HL-60/S4 treated with phorbol 12-myristate 13-acetate at 8.2 ng/mL for 4 days and 3 days (cell line): ENCODE results near the gene IYD.

Source experiments
- in situ Hi-C: fragments of 300-500 bp; cut with MboI; formaldehyde crosslinking; loops from 2 replicates; pipeline ENCODE4 v1.15.0; 2022; ENCODE audit warnings: low sequenced_read_pairs

Gene IYD

GRCh38 chr6:150368762-150369161 lies at the start of gene IYD:
TSS of gene IYD (plus strand) at chr6:150369012. CDS start at chr6:150369032, 20 bp downstream.
- in situ Hi-C loops, result no loop called here

- in situ Hi-C loops, result no loop called here
Measured at GRCh38 chr6:150319924-150320323, 48.9 kb upstream of the IYD start.

- in situ Hi-C loops, result no loop called here
Measured at GRCh38 chr6:150320442-150320841, 48.4 kb upstream of the IYD start.

DNA sequence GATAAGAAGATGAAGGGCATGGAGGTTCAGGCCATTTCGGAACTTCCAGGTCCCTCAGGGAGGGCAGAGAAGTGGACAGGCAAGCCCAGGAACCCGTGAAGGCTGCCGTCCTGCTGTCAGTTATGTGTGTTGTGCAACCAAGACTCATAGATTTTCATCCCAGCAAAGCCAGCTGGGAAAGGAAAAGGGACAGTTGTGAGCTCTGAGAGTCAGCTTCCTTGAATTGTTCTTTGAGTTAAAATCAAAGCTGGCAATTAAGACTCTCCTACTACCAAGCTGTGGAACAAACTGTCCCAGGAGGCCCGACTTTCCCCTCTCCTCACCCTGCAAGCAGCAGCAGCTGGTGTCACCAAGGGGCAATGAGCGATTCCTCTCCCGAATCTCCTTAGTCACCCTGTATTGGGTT lies 46.3 kb upstream of the IYD start:
- in situ Hi-C loops, result no loop called here

GRCh38 chr6:150323205-150323604 lies 45.6 kb upstream of the IYD start:
- in situ Hi-C loops, result no loop called here

DNA sequence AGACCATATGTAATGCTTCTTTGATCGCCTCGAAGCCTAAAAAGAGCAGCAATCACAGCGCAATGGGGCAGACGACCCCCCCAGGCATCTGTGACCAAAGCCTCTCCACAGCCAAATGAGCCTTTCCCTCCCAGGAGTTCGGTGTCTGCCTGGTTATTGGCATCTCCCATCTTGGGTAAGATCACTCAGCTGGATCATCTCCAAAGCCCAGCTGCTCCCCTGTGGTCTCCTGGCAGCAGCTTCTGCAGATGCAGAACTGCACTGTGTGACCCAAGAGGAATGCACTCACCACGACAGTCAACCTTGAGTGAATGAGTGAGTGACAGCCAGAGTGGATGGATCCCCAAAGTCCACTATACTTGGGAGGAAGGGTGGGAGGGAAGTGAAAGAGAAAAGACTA lies 44.8 kb upstream of the IYD start:
- in situ Hi-C loops, result no loop called here

- in situ Hi-C loops, result no loop called here
Measured at GRCh38 chr6:150325066-150325772, 43.6 kb upstream of the IYD start.

GRCh38 chr6:150327117-150327774 lies 41.6 kb upstream of the IYD start:
- in situ Hi-C loops, result no loop called here

- in situ Hi-C loops, result no loop called here
Measured at GRCh38 chr6:150328744-150329405, 39.9 kb upstream of the IYD start.

GRCh38 chr6:150331344-150331743 lies 37.5 kb upstream of the IYD start:
- in situ Hi-C loops, result loop anchor here (10.0 kb wide), 1 partner anchor 257 kb away; no protein-coding TSS in a partner anchor

GRCh38 chr6:150332939-150333584 lies 35.8 kb upstream of the IYD start:
- in situ Hi-C loops, result loop anchor here (10.0 kb wide), 1 partner anchor 258 kb away; no protein-coding TSS in a partner anchor

DNA sequence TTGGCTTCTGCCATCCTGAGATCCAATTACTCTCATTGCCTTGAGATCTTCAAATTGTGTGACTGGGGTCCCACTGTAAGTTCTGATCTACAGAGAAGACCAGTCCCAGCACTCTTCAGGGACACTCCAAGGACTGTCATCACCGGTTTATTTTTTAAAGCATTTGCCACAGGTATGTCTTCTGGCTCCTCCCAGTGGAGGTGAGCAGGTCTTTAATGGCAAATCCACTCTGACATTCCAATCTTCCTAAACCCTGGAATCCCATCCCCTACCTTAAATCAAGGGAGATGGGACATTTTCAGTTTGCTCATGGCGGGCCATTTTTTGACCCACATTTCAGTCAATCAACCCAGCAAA lies 35.2 kb upstream of the IYD start:
- in situ Hi-C loops, result loop anchor here (10.0 kb wide), 1 partner anchor 259 kb away; no protein-coding TSS in a partner anchor

GRCh38 chr6:150334790-150335783 lies 33.7 kb upstream of the IYD start:
- in situ Hi-C loops, result loop anchor here (10.0 kb wide), 1 partner anchor 260 kb away; no protein-coding TSS in a partner anchor

DNA sequence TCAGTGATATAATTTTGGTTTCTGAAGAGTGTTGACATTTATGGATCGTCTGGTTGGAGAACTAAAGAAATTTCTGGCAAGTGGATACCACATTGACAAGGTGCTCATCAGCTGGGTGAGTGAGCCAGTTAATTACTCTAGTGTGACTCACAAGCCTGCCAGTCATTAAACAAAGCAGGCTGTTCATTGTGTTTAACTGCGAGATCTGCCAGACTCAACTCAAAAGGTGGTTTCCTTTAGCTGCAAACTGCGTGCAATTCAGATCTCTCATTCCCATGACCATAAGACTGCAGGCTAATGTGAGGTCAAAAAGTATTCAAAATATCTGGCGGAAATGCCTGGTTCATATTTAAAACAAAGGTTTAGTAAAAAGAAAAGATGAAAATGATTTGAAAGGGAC lies 32.5 kb upstream of the IYD start:
- in situ Hi-C loops, result loop anchor here (10.0 kb wide), 1 partner anchor 261 kb away; no protein-coding TSS in a partner anchor

DNA sequence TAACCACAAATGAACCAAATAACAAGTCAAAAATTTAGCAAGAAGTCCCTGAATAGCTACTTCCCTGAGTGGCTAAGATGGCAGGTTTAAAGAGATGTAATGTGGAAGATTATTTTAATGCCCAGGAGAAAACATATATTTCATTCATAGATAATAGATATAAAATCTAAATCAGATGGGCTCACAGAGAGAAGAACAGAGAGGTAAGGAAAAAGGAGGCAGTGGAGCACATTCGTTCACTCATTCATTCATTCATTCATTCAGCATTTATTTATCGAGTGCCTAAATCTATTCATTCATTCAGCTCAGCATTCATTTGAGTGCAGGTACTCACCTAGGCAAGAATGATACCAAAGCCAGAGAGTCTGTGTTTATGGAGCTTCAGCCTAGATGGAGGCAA lies 32.1 kb upstream of the IYD start:
- in situ Hi-C loops, result loop anchor here (10.0 kb wide), 1 partner anchor 262 kb away; no protein-coding TSS in a partner anchor

GRCh38 chr6:150342126-150342525 lies 26.7 kb upstream of the IYD start:
- in situ Hi-C loops, result no loop called here

DNA sequence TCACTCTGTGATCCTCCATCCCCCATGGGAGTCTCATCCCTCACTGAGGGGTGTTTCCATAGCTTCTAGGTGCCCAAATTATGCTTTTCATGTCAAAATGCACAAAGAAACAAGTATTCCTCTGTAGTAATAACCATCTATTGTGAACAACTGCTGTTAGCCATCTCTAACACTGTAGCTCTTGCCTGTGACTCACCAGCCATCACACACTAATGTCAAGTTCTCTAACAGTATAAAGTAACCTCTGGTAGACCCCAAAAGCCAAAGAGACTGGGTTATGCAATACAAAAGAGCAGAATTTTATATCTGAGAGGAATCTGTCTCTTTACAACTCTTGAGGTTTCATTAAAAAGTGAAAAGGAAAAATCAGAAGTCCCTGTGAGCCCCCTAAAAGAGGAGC lies 25.4 kb upstream of the IYD start:
- in situ Hi-C loops, result no loop called here

- in situ Hi-C loops, result no loop called here
Measured at GRCh38 chr6:150345781-150346180, 23.0 kb upstream of the IYD start.

DNA sequence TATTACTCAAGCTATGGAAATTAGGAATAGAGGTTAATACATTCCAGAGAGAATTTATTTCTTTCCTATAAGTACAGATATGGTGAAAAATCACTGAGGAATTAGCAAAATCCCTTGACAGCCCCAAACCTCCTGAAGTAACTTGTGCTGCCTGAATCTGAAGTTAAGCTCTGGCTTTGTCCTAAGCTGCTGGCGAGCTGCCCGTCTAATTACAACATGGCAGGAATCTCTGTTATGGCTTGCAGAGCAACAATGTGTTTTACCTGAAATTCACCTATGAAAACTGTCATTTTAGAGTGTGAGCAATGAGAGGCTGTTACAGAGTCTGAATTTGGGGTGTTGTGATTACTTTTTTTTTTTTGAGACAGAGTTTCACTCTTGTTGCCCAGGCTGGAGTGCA lies 22.5 kb upstream of the IYD start:
- in situ Hi-C loops, result no loop called here

GRCh38 chr6:150347845-150348244 lies 21.0 kb upstream of the IYD start:
- in situ Hi-C loops, result no loop called here
